Effector memory CD8-positive, alpha-beta T cell (primary cell): Measurements from ENCODE around the gene ZIM2.

Experiments
- ATAC-seq: fragments of 150-1000 bp; cut with Tn5 transposase; replicated peaks from 2 replicates; pipeline ENCODE4 v1.10.0; 2021; ENCODE audit warnings: mild to moderate bottlenecking, moderate library complexity
- DNase-seq, 3 experiments: peaks; one replicate each; pipeline ENCODE4 v3.0.0; 2021
- H3K27ac Mint-ChIP-seq, 2 donors: one replicate each; pipeline ENCODE4 v1.8.0; 2022; ENCODE audit warnings: mild to moderate bottlenecking in 2 of 2, mixed read lengths in 2 of 2, moderate library complexity in 2 of 2
- H3K27me3 Mint-ChIP-seq, 2 donors: one replicate each; pipeline ENCODE4 v1.8.0; 2022; ENCODE audit warnings: mixed read lengths in 2 of 2
- H3K36me3 Mint-ChIP-seq: one replicate; pipeline ENCODE4 v1.8.0; 2022; ENCODE audit warnings: mild to moderate bottlenecking, moderate library complexity, mixed read lengths; ENCODE audit not compliant: insufficient read depth
- H3K4me1 Mint-ChIP-seq, 2 donors: one replicate each; pipeline ENCODE4 v1.8.0; 2022; ENCODE audit warnings: low read depth in 2 of 2, mixed read lengths in 2 of 2
- H3K4me3 Mint-ChIP-seq, 2 donors: one replicate each; pipeline ENCODE4 v1.8.0; 2022; ENCODE audit warnings: mild to moderate bottlenecking in 2 of 2, mixed read lengths in 2 of 2, moderate library complexity in 2 of 2
- H3K9me3 Mint-ChIP-seq, 2 donors: one replicate each; pipeline ENCODE4 v1.8.0; 2022; ENCODE audit warnings: mixed read lengths in 2 of 2

Gene ZIM2

GRCh38 chr19:56835401-56835800 is 5.1 kb downstream of the ZIM2 start:
- DNase-seq, result no peak
- no peak for ATAC-seq
- Mint-ChIP-seq H3K36me3 (no peaks in the 10 kb centered on the region), H3K27me3 (peaks cover 8 to 10% of the 10 kb centered on the region in 2 donors), H3K4me1 (peaks cover 0 to 4% of the 10 kb centered on the region in 2 donors), H3K27ac (no peak overlapping the region), H3K9me3 (peaks cover 17 to 30% of the 10 kb centered on the region in 2 donors), H3K4me3 (no peak overlapping the region)

- ATAC-seq (no peak), DNase-seq (no peak)
- Mint-ChIP-seq H3K36me3 (no peaks in the 10 kb centered on the region), H3K4me1 (peaks cover 0 to 4% of the 10 kb centered on the region in 2 donors), H3K4me3 (no peak overlapping the region), H3K9me3 (peaks cover 17 to 30% of the 10 kb centered on the region in 2 donors), H3K27me3 (peaks cover 8 to 10% of the 10 kb centered on the region in 2 donors), H3K27ac (no peak overlapping the region)
These were observed 5.8 kb downstream of the ZIM2 start for GRCh38 chr19:56834564-56835375.

DNA sequence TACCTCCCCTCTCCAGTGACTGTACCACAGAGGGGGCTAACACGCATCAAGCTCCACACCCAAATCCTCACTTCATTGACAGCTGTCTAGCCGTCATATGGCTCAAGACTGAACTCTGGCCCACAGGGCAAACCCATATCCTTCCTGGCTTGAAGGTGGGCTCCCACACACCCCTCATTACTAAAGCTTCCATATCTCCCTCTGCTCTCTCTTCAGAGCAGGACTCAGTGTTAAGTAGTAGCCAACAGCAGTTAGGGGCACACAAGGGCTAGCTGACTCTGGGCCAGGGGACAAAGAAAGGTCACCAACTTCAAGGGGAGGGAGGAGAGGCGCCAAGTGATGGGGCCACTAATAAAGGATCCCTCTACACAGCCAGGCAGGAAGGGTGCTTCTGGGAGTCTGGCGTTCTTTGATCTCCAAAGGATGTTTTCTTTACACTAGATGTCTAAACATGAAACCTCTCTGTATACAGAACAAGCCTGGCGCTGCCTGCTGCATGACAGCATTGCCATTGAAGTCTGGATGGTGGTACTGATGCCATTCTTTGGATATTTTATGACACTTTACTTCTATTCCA is 8.1 kb downstream of the ZIM2 start:
- Mint-ChIP-seq H3K4me1 (no peaks in the 10 kb centered on the region), H3K27me3 (peaks cover 3 to 4% of the 10 kb centered on the region in 2 donors), H3K9me3 (peaks cover 15 to 33% of the 10 kb centered on the region in 2 donors), H3K36me3 (no peaks in the 10 kb centered on the region), H3K4me3 (no peak overlapping the region), H3K27ac (no peak overlapping the region)
- ATAC-seq (no peak), DNase-seq (no peak)

DNA sequence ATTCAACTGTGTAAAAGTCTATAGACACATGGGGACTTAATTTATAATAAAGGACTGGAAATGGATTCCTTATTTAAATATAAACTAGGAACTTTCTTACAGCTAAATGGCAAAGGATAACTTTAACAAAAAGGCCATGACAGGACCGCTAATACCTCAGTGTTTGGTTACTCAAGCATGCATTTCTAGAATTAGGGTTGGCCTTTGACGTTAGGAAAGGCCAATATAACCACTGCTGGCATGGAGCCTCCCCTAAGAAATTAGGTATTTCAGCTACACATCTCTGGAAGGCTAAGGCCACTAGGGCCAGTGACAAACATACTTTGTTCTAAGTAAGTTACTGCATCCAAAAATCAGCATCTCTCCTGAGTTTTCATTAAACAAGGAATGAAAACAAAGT is 9.3 kb downstream of the ZIM2 start:
- Mint-ChIP-seq H3K9me3 (peaks cover 11 to 33% of the 10 kb centered on the region in 2 donors), H3K27me3 (no peaks in the 10 kb centered on the region), H3K36me3 (no peaks in the 10 kb centered on the region), H3K4me3 (no peak overlapping the region), H3K27ac (no peak overlapping the region), H3K4me1 (no peaks in the 10 kb centered on the region)
- no peak for ATAC-seq
- no peak for DNase-seq

- Mint-ChIP-seq H3K4me1 (no peaks in the 10 kb centered on the region), H3K36me3 (no peaks in the 10 kb centered on the region), H3K27ac (no peak overlapping the region), H3K9me3 (peaks cover 3 to 21% of the 10 kb centered on the region in 2 donors), H3K4me3 (no peak overlapping the region), H3K27me3 (no peaks in the 10 kb centered on the region)
- DNase-seq, result no peak
- no peak for ATAC-seq
These were observed 10.9 kb downstream of the ZIM2 start for GRCh38 chr19:56829596-56829995.

DNA sequence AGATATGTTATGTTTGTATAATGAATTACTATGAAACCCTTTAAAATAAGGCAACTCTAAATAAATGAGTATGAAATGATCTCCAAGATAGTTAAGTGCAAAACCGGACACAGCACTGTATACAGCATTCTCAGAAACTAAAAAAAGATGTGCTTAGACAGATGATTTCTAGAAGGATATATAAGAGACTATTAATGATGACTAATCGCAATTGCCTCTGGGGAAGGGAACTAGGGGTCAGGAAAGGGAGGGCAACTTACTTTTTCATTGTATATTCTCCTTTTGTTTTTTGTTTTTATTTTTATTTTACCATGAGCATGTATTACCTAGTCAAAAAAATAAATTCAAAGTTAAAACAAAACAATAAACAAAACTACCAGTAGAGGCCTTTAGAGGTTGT is 12.8 kb downstream of the ZIM2 start:
- Mint-ChIP-seq H3K27me3 (no peaks in the 10 kb centered on the region), H3K36me3 (no peaks in the 10 kb centered on the region)

DNA sequence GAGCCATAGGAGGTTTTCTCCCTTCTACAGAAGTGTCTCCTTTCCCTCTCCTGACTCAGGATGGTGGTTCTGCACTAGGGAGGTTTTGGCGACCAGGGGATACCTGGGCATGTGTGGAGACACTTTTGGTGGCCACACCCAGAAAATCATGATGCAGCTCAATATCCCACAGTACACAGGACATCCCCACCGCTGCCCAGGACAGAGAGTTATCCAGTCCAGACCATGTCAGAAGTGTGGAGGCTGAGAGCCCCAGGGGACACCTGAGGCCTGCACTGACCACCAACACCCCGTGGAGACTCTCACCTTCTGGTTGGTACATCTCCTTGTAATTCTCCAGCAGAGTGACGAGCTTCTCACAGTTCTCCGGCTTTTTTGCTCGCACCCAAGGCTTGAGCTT is 16.6 kb downstream of the ZIM2 start:
- Mint-ChIP-seq H3K27me3 (no peaks in the 10 kb centered on the region), H3K36me3 (no peaks in the 10 kb centered on the region), H3K9me3 (peaks cover 6 to 28% of the 10 kb centered on the region in 2 donors), H3K4me3 (no peak overlapping the region), H3K4me1 (no peaks in the 10 kb centered on the region), H3K27ac (no peak overlapping the region)
- ATAC-seq (no peak), DNase-seq (no peak)

More for the DNA sequence above, 12.8 kb downstream of the ZIM2 start:
- no peak overlapping the region for H3K4me3 Mint-ChIP-seq
- H3K27ac Mint-ChIP-seq, result no peak overlapping the region
- ATAC-seq (no peak), DNase-seq (no peak)
- H3K9me3 Mint-ChIP-seq, result peaks cover 4 to 17% of the 10 kb centered on the region in 2 donors
- no peaks in the 10 kb centered on the region for H3K4me1 Mint-ChIP-seq

DNA sequence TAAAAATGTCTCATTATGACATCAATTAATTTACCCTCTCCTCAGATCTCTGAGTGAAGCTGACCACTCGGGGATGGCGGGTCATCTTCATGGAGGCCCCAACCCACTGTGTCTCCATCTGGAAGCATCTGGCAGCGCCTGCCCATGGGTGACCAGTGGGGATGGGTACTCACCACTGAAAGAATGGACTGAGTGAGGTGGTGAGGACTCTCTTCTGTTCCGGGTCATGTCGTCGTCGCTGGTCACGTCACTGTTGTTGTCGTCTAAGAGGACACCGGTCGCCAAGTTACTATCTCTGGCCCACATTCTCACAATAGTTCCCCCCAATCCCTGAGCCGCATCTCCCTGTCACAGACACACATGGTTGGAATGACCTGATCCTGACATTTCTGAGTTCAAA is 17.1 kb downstream of the ZIM2 start:
- Mint-ChIP-seq H3K36me3 (no peaks in the 10 kb centered on the region), H3K4me1 (no peaks in the 10 kb centered on the region), H3K4me3 (no peak overlapping the region), H3K9me3 (peaks cover 9 to 30% of the 10 kb centered on the region in 2 donors), H3K27ac (no peak overlapping the region), H3K27me3 (no peaks in the 10 kb centered on the region)
- DNase-seq, result no peak
- no peak for ATAC-seq

DNA sequence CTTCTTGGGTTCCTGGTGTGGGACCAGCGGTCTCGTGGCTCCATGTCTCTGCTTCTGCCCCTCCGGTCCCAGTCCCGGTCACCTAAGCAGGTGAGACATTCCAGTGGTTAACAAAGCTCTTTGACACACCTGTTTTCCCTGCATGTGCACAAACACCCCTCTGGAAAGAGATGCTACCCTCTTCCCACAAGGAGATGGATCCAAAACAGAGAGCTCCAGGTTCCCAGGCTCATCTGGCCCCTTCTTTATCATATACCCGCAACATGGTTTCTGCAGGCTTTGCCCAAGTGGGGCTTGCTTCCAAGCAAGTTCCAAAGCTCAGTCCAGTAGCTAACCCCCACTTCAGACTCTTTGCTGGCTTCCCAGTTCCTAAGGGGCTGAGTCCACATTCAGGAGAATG is 17.8 kb downstream of the ZIM2 start:
- Mint-ChIP-seq H3K27me3 (no peaks in the 10 kb centered on the region), H3K9me3 (peaks cover 10 to 24% of the 10 kb centered on the region in 2 donors), H3K4me3 (no peak overlapping the region), H3K4me1 (no peaks in the 10 kb centered on the region), H3K36me3 (no peaks in the 10 kb centered on the region), H3K27ac (no peak overlapping the region)
- ATAC-seq (no peak), DNase-seq (no peak)

- no peak overlapping the region for H3K27ac Mint-ChIP-seq
- H3K36me3 Mint-ChIP-seq, result no peaks in the 10 kb centered on the region
- H3K9me3 Mint-ChIP-seq, result peaks cover 10 to 33% of the 10 kb centered on the region in 2 donors
- H3K27me3 Mint-ChIP-seq, result no peaks in the 10 kb centered on the region
- H3K4me1 Mint-ChIP-seq, result no peaks in the 10 kb centered on the region
- no peak for ATAC-seq
- H3K4me3 Mint-ChIP-seq, result no peak overlapping the region
- no peak for DNase-seq
These were observed 18.9 kb downstream of the ZIM2 start for GRCh38 chr19:56821675-56822074.

DNA sequence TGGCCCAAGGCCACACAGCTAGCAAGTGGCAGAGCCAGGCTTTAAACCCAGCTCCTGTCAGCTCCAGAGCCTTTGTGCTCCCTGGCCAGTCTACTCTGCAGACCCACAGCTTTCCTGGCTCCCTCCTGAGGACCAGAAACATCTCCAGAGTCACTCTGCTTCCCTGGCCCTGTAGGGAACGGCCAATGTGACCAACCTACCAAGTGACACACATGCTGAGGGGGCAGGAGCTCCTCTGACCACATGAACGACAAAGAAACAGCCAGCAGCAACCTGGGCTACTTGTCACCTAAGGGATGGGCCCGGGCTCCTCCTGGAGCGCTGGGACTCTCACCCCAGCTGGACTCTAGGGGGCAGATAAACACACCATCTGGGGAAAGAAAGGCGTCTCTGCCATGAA is 19.3 kb downstream of the ZIM2 start:
- no peaks in the 10 kb centered on the region for H3K4me1 Mint-ChIP-seq
- no peak overlapping the region for H3K4me3 Mint-ChIP-seq
- H3K9me3 Mint-ChIP-seq, result peaks cover 10 to 30% of the 10 kb centered on the region in 2 donors
- no peak for ATAC-seq
- no peak overlapping the region for H3K27ac Mint-ChIP-seq
- H3K27me3 Mint-ChIP-seq, result no peaks in the 10 kb centered on the region
- H3K36me3 Mint-ChIP-seq, result no peaks in the 10 kb centered on the region
- no peak for DNase-seq

DNA sequence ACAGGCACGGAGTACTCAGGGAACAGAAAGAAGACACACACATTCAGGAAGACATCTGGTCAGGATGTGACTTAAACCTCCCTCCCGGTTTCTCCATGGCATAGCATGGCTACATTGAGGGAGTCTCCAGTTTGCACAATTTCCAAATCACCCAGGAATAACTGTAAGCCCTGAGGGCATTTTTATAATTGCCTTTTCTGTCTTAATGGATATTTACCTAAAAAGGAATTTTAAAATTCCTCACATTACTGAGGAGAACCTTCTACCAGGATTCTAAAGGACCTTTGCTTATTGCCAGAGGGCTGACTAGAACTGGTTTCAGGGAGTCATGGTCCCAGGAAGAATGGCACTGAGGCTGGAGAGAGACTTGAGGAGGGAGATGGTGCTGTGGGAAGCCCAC is 21.4 kb downstream of the ZIM2 start:
- Mint-ChIP-seq H3K27ac (no peak overlapping the region), H3K27me3 (no peaks in the 10 kb centered on the region), H3K4me1 (no peaks in the 10 kb centered on the region), H3K36me3 (no peaks in the 10 kb centered on the region), H3K9me3 (peaks cover 12 to 28% of the 10 kb centered on the region in 2 donors), H3K4me3 (no peak overlapping the region)
- ATAC-seq (no peak), DNase-seq (no peak)

- H3K4me1 Mint-ChIP-seq, result no peaks in the 10 kb centered on the region
- H3K27ac Mint-ChIP-seq, result no peak overlapping the region
- no peak for DNase-seq
- H3K4me3 Mint-ChIP-seq, result no peak overlapping the region
- no peak for ATAC-seq
- H3K9me3 Mint-ChIP-seq, result peaks cover 13 to 36% of the 10 kb centered on the region in 2 donors
- no peaks in the 10 kb centered on the region for H3K27me3 Mint-ChIP-seq
- H3K36me3 Mint-ChIP-seq, result no peaks in the 10 kb centered on the region
These were observed 25.9 kb downstream of the ZIM2 start for GRCh38 chr19:56814656-56815055.

DNA sequence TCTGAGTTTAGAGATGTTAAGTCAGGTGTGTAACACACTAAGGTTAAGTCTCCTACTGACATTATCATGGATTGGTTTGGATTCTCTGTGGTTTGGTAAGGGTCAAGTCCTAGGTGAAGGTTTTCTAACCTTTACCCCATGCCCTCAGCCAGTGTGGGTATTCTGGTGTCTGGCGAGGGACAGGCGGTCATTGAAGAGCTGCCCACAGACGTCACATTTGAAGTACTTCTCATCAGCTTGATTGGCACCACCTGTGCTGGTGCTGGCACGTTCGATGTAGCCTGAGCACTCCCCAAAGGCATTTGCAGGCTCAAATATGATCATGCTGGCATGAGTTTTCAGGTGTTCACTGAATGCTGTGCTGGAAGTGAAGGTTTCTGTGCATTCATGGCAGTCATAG is 27.0 kb downstream of the ZIM2 start:
- ATAC-seq (no peak), DNase-seq (no peak)
- Mint-ChIP-seq H3K9me3 (peaks cover 12 to 28% of the 10 kb centered on the region in 2 donors), H3K4me1 (no peaks in the 10 kb centered on the region), H3K27me3 (no peaks in the 10 kb centered on the region), H3K36me3 (no peaks in the 10 kb centered on the region), H3K27ac (no peak overlapping the region), H3K4me3 (no peak overlapping the region)
